H1 (cell line): ENCODE data around the gene GRIK2. TPM values are rescaled to one million over a fixed set of nuclear protein-coding genes. Genes with fewer than 3 reads are reported as not detected.

Experiments used
- CTCF ChIA-PET: fragments of 300-600 bp; sonication (Branson Sonifier 250); formaldehyde crosslinking; loops from one replicate; lab custom pipeline; 2021; ENCODE audit not compliant: partially characterized antibody; lab: Charles Lee
- POLR2A ChIA-PET: fragments of 300-600 bp; sonication (Branson Sonifier 250); formaldehyde crosslinking; loops from one replicate; lab custom pipeline; 2021; ENCODE audit warnings: inconsistent platforms; ENCODE audit not compliant: partially characterized antibody; lab: Charles Lee
- DNase-seq, 2 experiments: peaks; one replicate each; pipeline versions ENCODE4 v3.0.0 to v3.0.0-alpha.2; 2010 to 2022; ENCODE audit warnings: low spot score in 2 of 2, low read depth in 1 of 2, mixed read lengths in 1 of 2
- FAIRE-seq: peaks from 2 replicates; lab custom pipeline; 2011; peaks lifted over from hg19 to GRCh38; lab: Jason Lieb, UNC
- H2AFZ ChIP-seq: 2 replicates; pipeline ENCODE4 v1.8.1; 2012; ENCODE audit warnings: low read length, inconsistent platforms
- H2AK5ac ChIP-seq: 2 replicates; pipeline ENCODE4 v1.6.1; 2013; ENCODE audit warnings: low read depth, low read length
- H2BK120ac ChIP-seq: replicated peaks from 2 replicates; pipeline ENCODE3; 2013; ENCODE audit warnings: low read depth, low read length, inconsistent platforms
- H2BK12ac ChIP-seq: 2 replicates; pipeline ENCODE4 v1.6.1; 2013; ENCODE audit warnings: low read depth, low read length
- H2BK15ac ChIP-seq: 2 replicates; pipeline ENCODE4 v1.6.1; 2013; ENCODE audit warnings: low read length
- H2BK20ac ChIP-seq: 2 replicates; pipeline ENCODE4 v1.6.1; 2013; ENCODE audit warnings: low read length
- H2BK5ac ChIP-seq: 2 replicates; pipeline ENCODE4 v1.6.1; 2013; ENCODE audit warnings: low read depth, low read length
- H3K14ac ChIP-seq: 2 replicates; pipeline ENCODE4 v1.6.1; 2013; ENCODE audit warnings: inconsistent platforms; ENCODE audit not compliant: insufficient read length
- H3K18ac ChIP-seq: 2 replicates; pipeline ENCODE4 v1.6.1; 2013; ENCODE audit warnings: low read length; ENCODE audit errors: extremely low read depth
- H3K23ac ChIP-seq: 2 replicates; pipeline ENCODE4 v1.6.1; 2013; ENCODE audit warnings: inconsistent platforms; ENCODE audit not compliant: insufficient read length
- H3K23me2 ChIP-seq: 2 replicates; pipeline ENCODE4 v1.6.1; 2013; ENCODE audit warnings: low read depth, low read length
- H3K27ac ChIP-seq: 2 replicates; pipeline ENCODE4 v1.6.1; 2011; ENCODE audit warnings: low read depth, low read length, inconsistent platforms
- H3K27me3 ChIP-seq, 4 experiments: replicated peaks in 1 of 4; 1 replicate in 1 of 4; 2 replicates in 3 of 4; pipeline versions ENCODE4 v1.6.1 to v1.8.1; 2011 to 2013; ENCODE audit warnings: low read length in 3 of 4, mild to moderate bottlenecking in 3 of 4, inconsistent platforms in 2 of 4, mixed read lengths in 2 of 4, moderate library complexity in 1 of 4; ENCODE audit not compliant: control insufficient read depth in 3 of 4, insufficient read depth in 3 of 4; ENCODE audit errors: extremely low read depth in 1 of 4
- H3K36me3 ChIP-seq, 4 experiments: 2 replicates each; pipeline versions ENCODE4 v1.6.1 to v1.8.1; 2011 to 2013; ENCODE audit warnings: mild to moderate bottlenecking in 4 of 4, low read length in 3 of 4, moderate library complexity in 2 of 4, control low read depth in 1 of 4, inconsistent platforms in 1 of 4; ENCODE audit not compliant: insufficient read depth in 4 of 4, control insufficient read depth in 2 of 4
- H3K4ac ChIP-seq: replicated peaks from 2 replicates; pipeline ENCODE3; 2013; ENCODE audit warnings: low read length, low read depth, mixed read lengths, inconsistent platforms; ENCODE audit not compliant: insufficient read length
- H3K4me1 ChIP-seq, 4 experiments: replicated peaks in 1 of 4; 1 replicate in 1 of 4; 2 replicates in 3 of 4; pipeline versions ENCODE4 v1.6.1 to v1.8.1; 2011 to 2013; ENCODE audit warnings: low read length in 3 of 4, inconsistent platforms in 2 of 4, mixed read lengths in 1 of 4; ENCODE audit not compliant: insufficient read depth in 4 of 4, control insufficient read depth in 3 of 4
- H3K4me2 ChIP-seq, 2 experiments: 2 replicates each; pipeline versions ENCODE4 v1.6.1 to v1.8.1; 2011 to 2013; ENCODE audit warnings: low read depth in 2 of 2, low read length in 2 of 2, control low read depth in 1 of 2, inconsistent platforms in 1 of 2, mild to moderate bottlenecking in 1 of 2; ENCODE audit not compliant: insufficient read depth in 1 of 2
- H3K4me3 ChIP-seq, 4 experiments: fragments of 200-600, 300-600 bp in 1 of 4; sonication (generic), shearing (Covaris generic), sonication (Bioruptor Twin) in 1 of 4; 2 replicates each; pipeline versions ENCODE4 v1.5.1 to v1.8.1; 2011 to 2016; ENCODE audit warnings: low read length in 4 of 4, low read depth in 3 of 4, control low read depth in 2 of 4, inconsistent platforms in 2 of 4, mild to moderate bottlenecking in 2 of 4, mixed read lengths in 1 of 4, moderate library complexity in 1 of 4; ENCODE audit not compliant: insufficient read depth in 2 of 4; ENCODE audit errors: extremely low read depth in 1 of 4
- H3K56ac ChIP-seq: replicated peaks from 2 replicates; pipeline ENCODE3; 2013; ENCODE audit warnings: low read depth, mild to moderate bottlenecking, mixed read lengths, low read length, inconsistent platforms; ENCODE audit not compliant: insufficient read length
- H3K79me1 ChIP-seq: 2 replicates; pipeline ENCODE4 v1.6.1; 2013; ENCODE audit warnings: low read depth, low read length, control low read depth
- H3K79me2 ChIP-seq, 2 experiments: 2 replicates each; pipeline versions ENCODE4 v1.6.1 to v1.8.1; 2012 to 2013; ENCODE audit warnings: low read length in 2 of 2, mild to moderate bottlenecking in 2 of 2, inconsistent platforms in 1 of 2; ENCODE audit not compliant: insufficient read depth in 2 of 2, control insufficient read depth in 1 of 2
- H3K9ac ChIP-seq, 4 experiments: replicated peaks in 1 of 4; 1 replicate in 1 of 4; 2 replicates in 3 of 4; pipeline versions ENCODE4 v1.6.1 to v1.8.1; 2011 to 2013; ENCODE audit warnings: low read depth in 3 of 4, low read length in 3 of 4, control low read depth in 2 of 4, mild to moderate bottlenecking in 2 of 4, moderate library complexity in 2 of 4, inconsistent platforms in 1 of 4; ENCODE audit errors: extremely low read depth in 1 of 4
- H3K9me3 ChIP-seq, 2 experiments: 2 replicates each; pipeline versions ENCODE4 v1.6.1 to v1.8.1; 2012 to 2013; ENCODE audit warnings: mild to moderate bottlenecking in 2 of 2, moderate library complexity in 2 of 2, control low read depth in 1 of 2, inconsistent platforms in 1 of 2, low read depth in 1 of 2, low read length in 1 of 2, mixed read lengths in 1 of 2; ENCODE audit not compliant: insufficient read depth in 2 of 2
- H4K20me1 ChIP-seq, 2 experiments: replicated peaks in 1 of 2; 2 replicates each; pipeline versions ENCODE3 to v1.8.1; 2011 to 2013; ENCODE audit warnings: inconsistent platforms in 2 of 2, low read length in 2 of 2, mild to moderate bottlenecking in 1 of 2; ENCODE audit not compliant: insufficient read depth in 2 of 2, control insufficient read depth in 1 of 2
- H4K5ac ChIP-seq: 2 replicates; pipeline ENCODE4 v1.6.1; 2013; ENCODE audit warnings: low read length, low read depth, mixed read lengths, inconsistent platforms; ENCODE audit not compliant: insufficient read length
- H4K8ac ChIP-seq: 2 replicates; pipeline ENCODE4 v1.8.0; 2013; ENCODE audit warnings: mild to moderate bottlenecking, moderate library complexity, low read length, inconsistent platforms; ENCODE audit not compliant: insufficient read depth; ENCODE audit errors: extremely low read depth
- H4K91ac ChIP-seq: replicated peaks from 2 replicates; pipeline ENCODE3; 2013; ENCODE audit warnings: low read length, mixed read lengths, inconsistent platforms; ENCODE audit not compliant: insufficient read length
- ASH2L ChIP-seq: fragments of 200-600, 300-600 bp; sonication (generic); IDR thresholded peaks from one replicate; pipeline ENCODE4 v1.7.1; 2017; ENCODE audit warnings: low read length
- BRCA1 ChIP-seq: IDR thresholded peaks from 2 replicates; pipeline ENCODE4 v1.6.1; 2012; ENCODE audit warnings: low read depth, low read length, improper control_type of control experiment
- CHD1 ChIP-seq: IDR thresholded peaks from 2 replicates; pipeline ENCODE4 v1.6.1; 2012; ENCODE audit warnings: low read depth, low read length, improper control_type of control experiment
- CTBP2 ChIP-seq: IDR thresholded peaks from 2 replicates; pipeline ENCODE4 v1.7.0; 2011; ENCODE audit warnings: borderline replicate concordance, mild to moderate bottlenecking, moderate library complexity, mixed read lengths, low read length; ENCODE audit not compliant: insufficient read depth, insufficient read length
- E2F6 ChIP-seq: IDR thresholded peaks from 2 replicates; pipeline ENCODE4 v1.6.1; 2012; ENCODE audit warnings: inconsistent platforms
- POU5F1 ChIP-seq: IDR thresholded peaks from 2 replicates; pipeline ENCODE4 v1.6.1; 2011; ENCODE audit warnings: low read depth, mild to moderate bottlenecking, low read length, moderate library complexity
- RBBP5 ChIP-seq: IDR thresholded peaks from 2 replicates; pipeline ENCODE4 v1.7.1; 2012; ENCODE audit warnings: low read depth, mild to moderate bottlenecking, inconsistent platforms, low read length, moderate library complexity, borderline replicate concordance
- RXRA ChIP-seq: IDR thresholded peaks from 2 replicates; pipeline ENCODE4 v1.6.1; 2011; ENCODE audit warnings: low read depth, mild to moderate bottlenecking, low read length, moderate library complexity; ENCODE audit not compliant: insufficient read depth
- SAP30 ChIP-seq: fragments of 300-600 bp; sonication (generic); IDR thresholded peaks from 2 replicates; pipeline ENCODE4 v1.7.1; 2012; ENCODE audit warnings: low read length, moderate library complexity, mild to moderate bottlenecking, inconsistent platforms; ENCODE audit not compliant: insufficient read depth, insufficient replicate concordance
- SIN3A ChIP-seq, 2 experiments: IDR thresholded peaks in 1 of 2; conservative IDR thresholded peaks in 1 of 2; 2 replicates each; pipeline ENCODE4 v1.6.1; 2011 to 2012; ENCODE audit warnings: low read length in 2 of 2, improper control_type of control experiment in 1 of 2, low read depth in 1 of 2, mild to moderate bottlenecking in 1 of 2
- SIX5 ChIP-seq: IDR thresholded peaks from 2 replicates; pipeline ENCODE4 v1.6.1; 2011; ENCODE audit warnings: mild to moderate bottlenecking, low read depth, low read length
- SP4 ChIP-seq: IDR thresholded peaks from 2 replicates; pipeline ENCODE4 v1.6.1; 2012; ENCODE audit warnings: low read length, inconsistent platforms
- SRF ChIP-seq: IDR thresholded peaks from 2 replicates; pipeline ENCODE4 v1.6.1; 2011; ENCODE audit warnings: mild to moderate bottlenecking, low read depth, low read length, moderate library complexity
- TEAD4 ChIP-seq: IDR thresholded peaks from 2 replicates; pipeline ENCODE4 v1.6.1; 2012; ENCODE audit warnings: low read depth, low read length, inconsistent platforms, mixed read lengths
- YY1 ChIP-seq: IDR thresholded peaks from 2 replicates; pipeline ENCODE4 v1.6.1; 2011; ENCODE audit warnings: low read depth, mild to moderate bottlenecking, low read length
- WGBS, 2 experiments: shearing (Covaris generic) in 1 of 2; methylation state at CpG; one replicate each; pipeline versions ENCODE4 v1.1.6 to v1.1.7; 2013 to 2015; ENCODE audit warnings: low lambda C conversion rate in 2 of 2, mixed read lengths in 2 of 2, inconsistent platforms in 1 of 2, low coverage in 1 of 2, missing lambda C conversion rate in 1 of 2; ENCODE audit not compliant: insufficient replicate concordance in 2 of 2, insufficient coverage in 1 of 2, insufficient read length in 1 of 2; ENCODE audit errors: extremely low coverage in 1 of 2, missing lambda C conversion rate in 1 of 2; 5-methylcytosine and 5-hydroxymethylcytosine counted together
- polyA plus RNA-seq, 7 experiments: library from polyadenylated mRNA; depleted of rRNA in 3 of 7; stranded (reverse) in 5 of 7; unstranded in 2 of 7; fragments of >200 nt in 5 of 7; fragments of 200-250 nt in 2 of 7; gene quantifications; 1 replicate in 5 of 7; 2 replicates in 1 of 7; 4 replicates in 1 of 7; pipeline versions ENCODE4 v1.2.1 to v1.2.3, GENCODE V29; 2011 to 2013; ENCODE audit warnings: missing spikeins in 2 of 7, mixed read lengths in 2 of 7
- total RNA-seq: library from RNA; stranded (reverse); fragmentation: NEBNext Ultra II Directional; extraction: Animal tissue kit (Norgen Biotek cat#: 25700); gene quantifications from 2 replicates; pipeline ENCODE4 v1.2.1, GENCODE V29; 2021

Gene GRIK2
- total and polyA plus RNA-seq, 2 of the 8 experiments (the other 6 are each of a cell fraction or from before 2014, with no cell fraction given): 1.8 to 2.2 TPM

GRCh38 chr6:101365181-101365580 is 28.3 kb upstream of the GRIK2 start:
- Histone ChIP-seq H2BK5ac (no peak overlapping the region), H2AFZ (no peak overlapping the region), H2BK15ac (no peak overlapping the region), H2AK5ac (no peak overlapping the region), H3K4me3 (no peak overlapping the region), H3K23me2 (no peaks in the 10 kb centered on the region), H4K91ac (no peak overlapping the region), H3K4me2 (no peak overlapping the region), H2BK12ac (no peak overlapping the region), H3K36me3 (no peaks in the 10 kb centered on the region), H3K4ac (no peak overlapping the region)
- FAIRE-seq: no peak
- POLR2A ChIA-PET: no interaction called here
- TF ChIP-seq SIN3A (conservative IDR thresholded peaks at IDR 0.05 in 1 of 2, IDR thresholded peaks at IDR 0.05 in 1 of 2; ENCODE audit: low read depth in 1 of 2, low read length in 2 of 2) (no peak), SAP30 (no peak), POU5F1 (no peak), SP4 (no peak), BRCA1 (no peak), SIX5 (no peak), ASH2L (no peak), YY1 (no peak), RXRA (no peak), CTBP2 (no peak), E2F6 (no peak), SRF (no peak), TEAD4 (no peak), RBBP5 (no peak), CHD1 (no peak)
- TF ChIP-seq, all 59 proteins: peak for 0
- Histone ChIP-seq H3K56ac (no peak overlapping the region), H3K18ac (no peak overlapping the region), H2BK120ac (no peak overlapping the region), H3K27ac (no peak overlapping the region), H3K23ac (no peak overlapping the region), H4K5ac (no peak overlapping the region), H3K9ac (no peak overlapping the region), H3K9me3 (no peaks in the 10 kb centered on the region), H4K8ac (no peak overlapping the region), H3K4me1 (no peaks in the 10 kb centered on the region), H3K79me2 (no peaks in the 10 kb centered on the region), H3K27me3 (no peaks in the 10 kb centered on the region), H2BK20ac (no peak overlapping the region), H4K20me1 (no peaks in the 10 kb centered on the region), H3K79me1 (no peaks in the 10 kb centered on the region), H3K14ac (no peak overlapping the region)
- no peak for DNase-seq
- CTCF ChIA-PET: no interaction called here
- 93% methylated on average over 4 of the region's 4 CpGs; no CpG with 5 or more reads in 1 of the 2 experiments for WGBS, 2 experiments
